Naive B cell (primary cell): ENCODE data around the gene CD8B. TPM values are rescaled to one million over a fixed set of nuclear protein-coding genes. Genes with fewer than 3 reads are reported as not detected.

Experiments
- ATAC-seq, 2 donors: fragments of 150-1000 bp; cut with Tn5 transposase; 2 replicates each; pipeline ENCODE4 v1.10.0; 2021; ENCODE audit warnings: low read depth in 2 of 2, mild to moderate bottlenecking in 2 of 2, moderate library complexity in 2 of 2
- DNase-seq: peaks from one replicate; pipeline ENCODE4 v3.0.0; 2022
- H3K27ac Mint-ChIP-seq, 6 donors: one replicate each; pipeline ENCODE4 v1.8.0; 2020 to 2022; ENCODE audit warnings: mild to moderate bottlenecking in 6 of 6, mixed read lengths in 6 of 6, moderate library complexity in 5 of 6, inconsistent platforms in 2 of 6
- H3K27me3 Mint-ChIP-seq, 3 donors: one replicate each; pipeline ENCODE4 v1.8.0; 2021 to 2022; ENCODE audit warnings: mixed read lengths in 3 of 3, mild to moderate bottlenecking in 1 of 3
- H3K36me3 Mint-ChIP-seq, 2 donors: one replicate each; pipeline ENCODE4 v1.8.0; 2020 to 2022; ENCODE audit warnings: mixed read lengths in 2 of 2, inconsistent platforms in 1 of 2, mild to moderate bottlenecking in 1 of 2
- H3K4me1 Mint-ChIP-seq, 3 donors: one replicate each; pipeline ENCODE4 v1.8.0; 2020 to 2022; ENCODE audit warnings: mixed read lengths in 3 of 3, inconsistent platforms in 1 of 3, mild to moderate bottlenecking in 1 of 3, moderate library complexity in 1 of 3
- H3K4me3 Mint-ChIP-seq, 8 donors: one replicate each; pipeline ENCODE4 v1.8.0; 2020 to 2022; ENCODE audit warnings: mild to moderate bottlenecking in 8 of 8, mixed read lengths in 8 of 8, moderate library complexity in 8 of 8, inconsistent platforms in 2 of 8
- H3K9me3 Mint-ChIP-seq, 7 donors: one replicate each; pipeline ENCODE4 v1.8.0; 2020 to 2022; ENCODE audit warnings: mixed read lengths in 7 of 7, mild to moderate bottlenecking in 5 of 7, inconsistent platforms in 2 of 7, moderate library complexity in 1 of 7
- polyA plus RNA-seq, 6 donors: library from polyadenylated mRNA; unstranded; fragments of 300-500 nt; fragmentation: Illumina TruSeq; gene quantifications; one replicate each; pipeline ENCODE4 v1.2.3, GENCODE V29; 2021; ENCODE audit warnings: low read depth in 6 of 6

The CD8B gene
- polyA plus RNA-seq, 6 donors from 2014 or later: 0.31 to 2.0 (median 1.5) TPM; not detected in 1

- ATAC-seq (no peak), DNase-seq (no peak)
- Mint-ChIP-seq H3K36me3 (no peaks in the 10 kb centered on the region), H3K27ac (no peak overlapping the region), H3K4me3 (peak overlapping the region in 7 of 8 donors; percentile 80 to 95 (median 91)), H3K4me1 (peaks cover 24 to 26% (median 24%) of the 10 kb centered on the region in 3 donors), H3K9me3 (no peaks in the 10 kb centered on the region), H3K27me3 (peaks cover 43 to 57% (median 43%) of the 10 kb centered on the region in 3 donors)
These were observed 54.6 kb downstream of the CD8B start for GRCh38 chr2:86807133-86807467.

DNA sequence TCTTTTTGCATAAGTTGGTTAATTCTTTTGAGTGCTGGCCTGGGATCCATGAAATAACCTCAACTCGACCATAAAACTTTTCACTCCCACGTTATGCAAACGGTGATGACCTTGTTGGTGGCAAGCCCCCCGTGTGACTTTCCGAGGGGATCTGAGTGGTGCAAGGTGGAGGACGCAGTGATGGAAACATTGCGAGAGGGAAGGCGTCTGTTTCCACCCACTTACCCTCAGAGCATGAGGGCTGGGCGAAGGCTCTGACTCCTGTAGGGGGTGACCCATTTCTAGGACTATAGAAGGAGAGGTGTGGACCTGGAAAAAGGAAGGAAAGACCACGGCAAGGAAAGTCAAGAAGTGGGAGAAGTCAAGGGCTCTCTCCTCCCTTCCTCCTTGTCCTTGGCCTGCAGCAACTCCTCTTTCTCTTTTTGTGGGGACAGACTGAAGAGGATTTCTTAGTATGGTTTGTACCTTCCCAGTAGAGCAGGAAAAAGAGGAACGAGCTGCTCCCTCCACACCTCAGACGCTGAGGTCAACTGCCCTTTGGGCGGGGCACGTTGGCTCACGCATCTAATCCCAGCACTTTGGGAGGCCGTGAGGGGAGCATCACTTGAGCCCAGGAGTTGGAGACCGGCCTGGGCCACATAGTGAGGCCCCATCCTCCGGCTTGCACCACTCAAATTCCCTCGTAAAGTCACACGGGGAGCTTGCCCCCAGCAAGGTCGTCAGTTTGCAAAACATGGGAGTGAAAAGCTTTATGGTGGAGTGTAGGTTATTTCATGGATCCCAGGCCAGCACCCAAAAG, 55.4 kb downstream of the CD8B start:
- H3K27me3 Mint-ChIP-seq: peaks cover 38 to 52% (median 41%) of the 10 kb centered on the region in 3 donors

GRCh38 chr2:86800856-86801567, 60.7 kb downstream of the CD8B start:
- Mint-ChIP-seq H3K4me1 (no peaks in the 10 kb centered on the region), H3K36me3 (peaks cover 12 to 15% of the 10 kb centered on the region in 2 donors), H3K27me3 (peaks cover 25 to 32% (median 28%) of the 10 kb centered on the region in 3 donors), H3K9me3 (peaks cover 11 to 25% (median 17%) of the 10 kb centered on the region in 7 donors), H3K4me3 (peak overlapping the region in 1 of 8 donors; percentile 88), H3K27ac (peak overlapping the region in 1 of 6 donors; percentile 91)
- ATAC-seq: no peak
- DNase-seq: no peak

More for the DNA sequence above, 55.4 kb downstream of the CD8B start:
- Mint-ChIP-seq H3K27ac (peak overlapping the region in 1 of 6 donors; percentile 24), H3K4me3 (peak overlapping the region in 7 of 8 donors; percentile 15 to 89 (median 47)), H3K9me3 (no peaks in the 10 kb centered on the region), H3K4me1 (peaks cover 24 to 26% (median 24%) of the 10 kb centered on the region in 3 donors), H3K36me3 (no peaks in the 10 kb centered on the region)
- ATAC-seq (no peak), DNase-seq (no peak)

GRCh38 chr2:86794861-86795260, 66.8 kb downstream of the CD8B start:
- Mint-ChIP-seq H3K27ac (no peak overlapping the region), H3K9me3 (peaks cover 20 to 37% (median 35%) of the 10 kb centered on the region in 7 donors), H3K4me3 (no peak overlapping the region), H3K36me3 (peaks cover 28 to 32% of the 10 kb centered on the region in 2 donors), H3K4me1 (peaks cover 17 to 23% (median 18%) of the 10 kb centered on the region in 3 donors), H3K27me3 (peaks cover 72 to 74% (median 72%) of the 10 kb centered on the region in 3 donors)
- ATAC-seq (no peak), DNase-seq (no peak)

GRCh38 chr2:86793752-86794151, 67.9 kb downstream of the CD8B start:
- Mint-ChIP-seq H3K27me3 (peaks cover 72 to 78% (median 75%) of the 10 kb centered on the region in 3 donors), H3K36me3 (peaks cover 28 to 32% of the 10 kb centered on the region in 2 donors), H3K27ac (no peak overlapping the region), H3K4me1 (peaks cover 17 to 27% (median 22%) of the 10 kb centered on the region in 3 donors), H3K9me3 (peaks cover 20 to 37% (median 35%) of the 10 kb centered on the region in 7 donors), H3K4me3 (no peak overlapping the region)
- no peak for DNase-seq
- ATAC-seq: no peak

GRCh38 chr2:86791573-86791972, 70.1 kb downstream of the CD8B start:
- ATAC-seq (no peak), DNase-seq (no peak)
- H3K4me3 Mint-ChIP-seq: peak overlapping the region; percentile 81 to 93 (median 89)
- H3K36me3 Mint-ChIP-seq: peaks cover 22 to 23% of the 10 kb centered on the region in 2 donors
- H3K27me3 Mint-ChIP-seq: peaks cover 62 to 80% (median 74%) of the 10 kb centered on the region in 3 donors
- H3K9me3 Mint-ChIP-seq: peaks cover 12 to 23% (median 18%) of the 10 kb centered on the region in 7 donors
- H3K27ac Mint-ChIP-seq: peak overlapping the region in 2 of 6 donors; percentile 20 to 39
- peaks cover 17 to 27% (median 22%) of the 10 kb centered on the region in 3 donors for H3K4me1 Mint-ChIP-seq

DNA sequence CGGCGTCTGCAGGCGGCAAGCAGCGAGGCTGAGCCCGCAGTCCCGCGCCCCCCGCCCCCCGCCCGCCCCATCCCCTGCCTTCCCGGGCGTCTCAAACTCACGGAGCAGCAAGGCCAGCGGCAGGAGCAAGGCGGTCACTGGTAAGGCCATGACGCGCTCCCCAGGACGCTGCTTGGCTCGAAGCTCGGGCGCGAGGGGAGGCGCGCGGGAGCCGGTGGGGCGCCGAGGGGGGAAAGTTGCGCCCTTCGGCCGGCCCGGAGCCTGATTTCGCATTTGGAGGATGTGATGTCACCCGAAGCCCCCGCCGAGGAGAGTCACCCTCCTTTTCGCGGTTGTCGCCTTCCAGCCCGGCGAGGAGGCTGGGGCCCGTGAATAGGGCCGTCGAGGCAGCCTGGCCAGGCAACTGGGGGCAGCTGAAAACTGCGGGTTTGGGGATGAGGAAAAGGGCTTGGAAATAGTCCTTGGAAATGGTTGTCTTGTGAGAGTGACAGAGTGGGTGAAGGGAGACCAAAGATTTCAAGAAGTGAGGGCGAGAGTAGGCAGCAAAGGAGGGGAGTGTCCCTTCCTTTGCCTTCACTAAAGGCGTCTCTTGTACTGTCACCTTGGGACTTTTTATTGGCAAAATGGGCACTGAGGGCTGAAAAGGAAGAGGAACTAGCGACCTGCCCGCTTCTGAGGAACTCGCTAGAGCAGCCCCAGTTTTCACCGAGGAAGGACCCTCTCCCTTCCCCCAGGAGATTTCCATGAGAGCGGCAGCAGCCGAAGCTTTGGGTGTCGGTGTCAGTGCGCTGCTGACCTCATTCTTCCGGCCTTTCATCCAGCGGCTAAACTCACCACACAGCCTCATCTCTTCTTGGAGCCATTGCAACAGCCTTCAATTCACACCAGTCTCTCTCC, 70.8 kb downstream of the CD8B start, which contains the start of gene CD8A:
TSS of gene CD8A (minus strand) at position 238 of the 897 bp plus-strand sequence. CDS start at position 150, 88 bp downstream.
- Mint-ChIP-seq H3K4me1 (peaks cover 17 to 27% (median 22%) of the 10 kb centered on the region in 3 donors), H3K27me3 (peaks cover 58 to 74% (median 69%) of the 10 kb centered on the region in 3 donors), H3K27ac (peak within 1 kb of the TSS in 4 of 6 donors; percentile 20 to 92 (median 65)), H3K4me3 (peak within 1 kb of the TSS; percentile 81 to 93 (median 90)), H3K36me3 (peaks cover 15 to 16% of the 10 kb centered on the region in 2 donors), H3K9me3 (peaks cover 8 to 17% (median 12%) of the 10 kb centered on the region in 7 donors)
- DNase-seq (peak; percentile 21), ATAC-seq (peak; percentile 47 to 65)

DNA sequence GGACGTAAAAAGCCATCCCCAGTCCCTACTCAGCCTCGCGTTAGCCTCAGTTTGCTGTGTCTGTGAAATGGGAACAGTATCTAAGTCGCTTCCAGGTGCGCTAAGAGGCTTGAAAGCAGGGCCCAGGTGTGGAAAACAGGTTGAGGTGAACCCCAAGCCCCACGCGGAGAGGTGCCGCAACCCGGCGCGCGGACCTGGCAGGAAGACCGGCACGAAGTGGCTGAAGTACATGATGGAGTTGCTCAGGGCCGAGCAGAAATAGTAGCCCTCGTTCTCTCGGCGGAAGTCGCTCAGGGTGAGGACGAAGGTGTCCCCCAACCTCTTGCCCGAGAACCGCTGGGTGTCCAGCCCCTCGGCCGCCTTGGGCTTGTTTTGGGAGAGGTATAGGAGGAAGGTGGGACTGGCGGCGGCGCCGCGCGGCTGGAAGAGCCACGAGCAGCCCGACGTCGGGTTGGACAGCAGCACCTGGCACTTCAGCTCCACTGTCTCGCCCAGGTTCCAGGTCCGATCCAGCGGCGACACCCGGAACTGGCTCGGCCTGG, 71.5 kb downstream of the CD8B start:
- Mint-ChIP-seq H3K9me3 (peaks cover 3 to 10% (median 6%) of the 10 kb centered on the region in 7 donors), H3K27me3 (peaks cover 51 to 67% (median 62%) of the 10 kb centered on the region in 3 donors), H3K27ac (peak overlapping the region in 1 of 6 donors; percentile 91), H3K4me1 (peaks cover 17 to 30% (median 22%) of the 10 kb centered on the region in 3 donors), H3K4me3 (peak overlapping the region; percentile 75 to 92 (median 85)), H3K36me3 (peaks cover 8 to 9% of the 10 kb centered on the region in 2 donors)
- DNase-seq: no peak
- ATAC-seq: peak; percentile 32 to 42

GRCh38 chr2:86789687-86790133, 72.0 kb downstream of the CD8B start:
- H3K9me3 Mint-ChIP-seq: peaks cover 0 to 5% (median 1%) of the 10 kb centered on the region in 7 donors
- peaks cover 17 to 32% (median 23%) of the 10 kb centered on the region in 3 donors for H3K4me1 Mint-ChIP-seq
- no peak overlapping the region for H3K27ac Mint-ChIP-seq
- peaks cover 4 to 5% of the 10 kb centered on the region in 2 donors for H3K36me3 Mint-ChIP-seq
- H3K27me3 Mint-ChIP-seq: peaks cover 46 to 62% (median 57%) of the 10 kb centered on the region in 3 donors
- ATAC-seq: no peak
- peak overlapping the region; percentile 75 to 92 (median 85) for H3K4me3 Mint-ChIP-seq
- no peak for DNase-seq

- DNase-seq (no peak), ATAC-seq (no peak)
- peak overlapping the region in 1 of 6 donors; percentile 11 for H3K27ac Mint-ChIP-seq
- peaks cover 40 to 56% (median 51%) of the 10 kb centered on the region in 3 donors for H3K27me3 Mint-ChIP-seq
- H3K4me1 Mint-ChIP-seq: peaks cover 20 to 38% (median 29%) of the 10 kb centered on the region in 3 donors
- H3K36me3 Mint-ChIP-seq: peaks cover 0 to 5% of the 10 kb centered on the region in 2 donors
- H3K4me3 Mint-ChIP-seq: peak overlapping the region in 7 of 8 donors; percentile 38 to 81 (median 65)
- peaks cover 0 to 5% (median 0%) of the 10 kb centered on the region in 7 donors for H3K9me3 Mint-ChIP-seq
These were observed 72.6 kb downstream of the CD8B start for GRCh38 chr2:86788881-86789686.

DNA sequence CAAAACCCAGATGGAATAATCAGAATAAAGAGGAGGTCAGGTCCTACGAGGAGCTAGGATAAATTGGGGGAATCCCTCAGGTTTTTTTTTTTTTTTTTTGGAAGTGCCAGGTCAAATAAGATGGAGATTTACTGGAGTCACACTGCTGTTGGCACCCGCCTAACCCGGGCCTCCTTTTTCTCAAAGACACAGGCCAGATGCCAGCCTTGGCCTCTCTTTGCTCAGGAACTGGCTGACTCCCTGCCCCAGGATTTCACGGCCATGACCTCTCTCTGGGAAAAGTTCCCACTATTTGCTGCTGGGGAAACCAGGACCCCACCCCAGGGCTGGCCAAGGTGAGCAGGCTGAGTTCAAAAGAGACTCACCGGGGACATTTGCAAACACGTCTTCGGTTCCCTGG, 73.5 kb downstream of the CD8B start:
- Mint-ChIP-seq H3K4me3 (peak overlapping the region in 4 of 8 donors; percentile 12 to 86 (median 12)), H3K4me1 (peaks cover 25 to 47% (median 34%) of the 10 kb centered on the region in 3 donors), H3K27me3 (peaks cover 30 to 46% (median 41%) of the 10 kb centered on the region in 3 donors), H3K9me3 (no peaks in the 10 kb centered on the region), H3K36me3 (peaks cover 0 to 3% of the 10 kb centered on the region in 2 donors), H3K27ac (no peak overlapping the region)
- ATAC-seq (no peak), DNase-seq (no peak)
